Uterus (tissue), 4 donors: ENCODE results near the gene SEC31B. TPM values are rescaled to one million over a fixed set of nuclear protein-coding genes. Genes with fewer than 3 reads are reported as not detected.

Source experiments
- DNase-seq, 2 donors: peaks; one replicate each; pipeline ENCODE4 v3.0.0-alpha.2; 2019 to 2020
- H3K27ac ChIP-seq, 2 donors: fragments of 200-600 bp; sonication (generic); 1 replicate in 1 of 2; 2 replicates in 1 of 2; pipeline ENCODE4 v1.5.1; 2016 to 2018
- H3K27me3 ChIP-seq, 2 donors: fragments of 200-600 bp; sonication (generic); one replicate each; pipeline ENCODE4 v1.5.1; 2018 to 2019; ENCODE audit warnings: control low read depth in 1 of 2
- H3K36me3 ChIP-seq, 2 donors: fragments of 200-600 bp; sonication (generic); one replicate each; pipeline ENCODE4 v1.5.1; 2019; ENCODE audit warnings: control low read depth in 1 of 2
- H3K4me1 ChIP-seq, 2 donors: fragments of 200-600 bp; sonication (generic); one replicate each; pipeline ENCODE4 v1.5.1; 2018 to 2019; ENCODE audit warnings: control low read depth in 1 of 2
- H3K4me3 ChIP-seq, 2 donors: fragments of 200-600 bp; sonication (generic); 1 replicate in 1 of 2; 2 replicates in 1 of 2; pipeline ENCODE4 v1.5.1; 2018 to 2019; ENCODE audit warnings: mild to moderate bottlenecking in 1 of 2
- H3K9me3 ChIP-seq, 2 donors: fragments of 200-600 bp; sonication (generic); one replicate each; pipeline ENCODE4 v1.5.1; 2019; ENCODE audit warnings: control low read depth in 1 of 2
- POLR2A ChIP-seq, 2 donors: fragments of 450-650 bp; IDR thresholded peaks; one replicate each; pipeline ENCODE4 v1.6.1; 2016; ENCODE audit warnings: antibody characterized with exemption in 2 of 2, mild to moderate bottlenecking in 1 of 2, moderate library complexity in 1 of 2
- intact Hi-C: fragments of 100-400 bp; cut with DNase I; formaldehyde crosslinking; loops from one replicate; pipeline ENCODE4 v1.15.1; 2023; ENCODE audit warnings: low total_unique reads
- total RNA-seq, 4 donors: library from RNA; depleted of rRNA in 3 of 4; stranded (reverse); fragments of >200 nt in 3 of 4; gene quantifications; one replicate each; pipeline versions ENCODE4 v1.1.0 to v1.2.4, GENCODE V29; 2014 to 2023
- TF ChIP-seq, protein P1 (sequence below), 4 experiments: fragments of 200-600 bp in 2 of 4; fragments of 450-650 bp in 2 of 4; sonication (generic) in 2 of 4; IDR thresholded peaks; one replicate each; pipeline ENCODE4 v1.5.1; 2016 to 2019; ENCODE audit warnings: antibody characterized with exemption in 4 of 4, mild to moderate bottlenecking in 2 of 4, moderate library complexity in 1 of 4
- donor health status: DM: yes; HTN: yes; CAD: no.

Gene SEC31B
- total RNA-seq, 4 donors from 2014 or later, result 7.6 to 19.5 (median 13.8) TPM

DNA sequence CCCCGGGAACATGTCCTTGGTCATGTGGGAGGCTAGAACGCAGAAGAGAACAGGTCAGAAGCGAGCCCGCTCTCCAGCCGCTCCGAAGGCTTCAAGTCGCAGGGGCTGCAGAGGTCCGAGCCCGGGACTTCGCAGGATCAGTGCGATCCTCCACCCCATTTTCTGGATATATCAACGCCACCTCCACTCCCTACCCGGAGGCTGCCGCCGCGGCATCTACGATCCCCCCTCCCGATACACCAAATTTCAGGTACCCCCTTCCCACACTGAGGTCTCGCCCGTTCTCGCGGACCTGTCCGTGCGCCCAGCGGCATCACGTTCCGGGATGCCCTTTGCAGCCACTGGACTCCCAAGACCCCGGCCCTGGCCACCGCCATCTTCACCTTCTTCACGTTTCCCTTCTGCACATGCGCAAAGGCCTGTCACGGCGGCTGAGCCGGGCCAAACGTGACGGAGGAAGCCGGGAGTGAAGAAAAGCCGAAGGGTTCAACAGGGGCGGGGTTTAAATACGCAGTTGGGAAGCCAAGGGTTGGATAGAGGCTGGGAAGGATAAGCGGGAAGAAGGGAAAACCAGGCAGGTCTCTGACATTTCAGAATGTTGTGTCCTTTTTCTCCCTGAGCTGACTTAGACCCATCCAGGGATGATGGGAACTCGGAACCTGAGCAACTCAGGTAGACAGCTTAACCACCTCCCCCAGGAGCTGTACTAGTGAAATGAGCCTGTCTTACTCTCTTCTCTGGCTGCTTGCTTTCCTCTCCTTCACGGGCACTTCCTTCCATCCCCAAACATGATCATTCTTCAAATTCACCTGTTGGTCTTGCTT is 10.0 kb upstream of the SEC31B start, which contains the start of gene NDUFB8:
NDUFB8 (minus strand) TSS at position 397 of the 824 bp plus-strand sequence; CDS start at position 377, 20 bp downstream.
- intact Hi-C loops, result no loop called here
- peak; percentile 87 for DNase-seq
- H3K27me3 ChIP-seq, result no peaks in the 10 kb centered on the region
- H3K9me3 ChIP-seq, result no peaks in the 10 kb centered on the region
- H3K4me3 ChIP-seq, result peak within 1 kb of the TSS; percentile 88 to 96
- H3K36me3 ChIP-seq, result no peaks in the 10 kb centered on the region
- H3K27ac ChIP-seq, result peak within 1 kb of the TSS; percentile 81 to 88
- TF ChIP-seq, protein P1, sequence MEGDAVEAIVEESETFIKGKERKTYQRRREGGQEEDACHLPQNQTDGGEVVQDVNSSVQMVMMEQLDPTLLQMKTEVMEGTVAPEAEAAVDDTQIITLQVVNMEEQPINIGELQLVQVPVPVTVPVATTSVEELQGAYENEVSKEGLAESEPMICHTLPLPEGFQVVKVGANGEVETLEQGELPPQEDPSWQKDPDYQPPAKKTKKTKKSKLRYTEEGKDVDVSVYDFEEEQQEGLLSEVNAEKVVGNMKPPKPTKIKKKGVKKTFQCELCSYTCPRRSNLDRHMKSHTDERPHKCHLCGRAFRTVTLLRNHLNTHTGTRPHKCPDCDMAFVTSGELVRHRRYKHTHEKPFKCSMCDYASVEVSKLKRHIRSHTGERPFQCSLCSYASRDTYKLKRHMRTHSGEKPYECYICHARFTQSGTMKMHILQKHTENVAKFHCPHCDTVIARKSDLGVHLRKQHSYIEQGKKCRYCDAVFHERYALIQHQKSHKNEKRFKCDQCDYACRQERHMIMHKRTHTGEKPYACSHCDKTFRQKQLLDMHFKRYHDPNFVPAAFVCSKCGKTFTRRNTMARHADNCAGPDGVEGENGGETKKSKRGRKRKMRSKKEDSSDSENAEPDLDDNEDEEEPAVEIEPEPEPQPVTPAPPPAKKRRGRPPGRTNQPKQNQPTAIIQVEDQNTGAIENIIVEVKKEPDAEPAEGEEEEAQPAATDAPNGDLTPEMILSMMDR (IDR thresholded peaks at IDR 0.05), result peak in 2 of 4 experiments; percentile 11 to 36
- peak in 1 of 2 donors; percentile 38 for TF ChIP-seq POLR2A (IDR thresholded peaks at IDR 0.05)
- H3K4me1 ChIP-seq, result no peaks in the 10 kb centered on the region

DNA sequence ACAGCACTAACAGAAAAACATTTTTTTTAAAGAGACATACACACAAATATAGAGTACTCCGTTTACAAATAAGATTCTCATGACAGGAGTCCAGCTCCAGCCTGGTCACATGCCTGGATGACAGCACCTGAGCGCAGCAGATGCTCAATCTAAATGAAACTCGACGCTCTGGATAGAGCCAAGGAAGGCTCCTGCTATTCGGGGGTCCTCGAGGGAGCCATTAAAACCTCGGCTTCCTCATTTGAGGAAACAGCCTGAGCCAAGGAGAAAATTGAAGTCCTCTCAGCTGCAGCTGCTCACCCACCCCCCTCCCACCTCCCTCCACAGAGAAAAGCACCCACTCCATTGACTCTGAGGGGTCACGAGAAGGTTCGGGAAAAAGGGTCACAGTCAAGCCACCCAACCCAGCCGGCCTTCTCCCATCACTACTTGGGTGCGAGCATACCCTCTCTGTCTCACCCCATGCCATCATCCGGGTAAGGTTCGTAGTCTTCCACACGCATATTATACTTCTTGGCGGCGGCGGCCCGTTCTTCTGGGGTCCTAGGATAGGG is 9.3 kb upstream of the SEC31B start:
- no peak for DNase-seq
- H3K27ac ChIP-seq, result peak overlapping the region; percentile 81 to 88
- intact Hi-C loops, result no loop called here

DNA sequence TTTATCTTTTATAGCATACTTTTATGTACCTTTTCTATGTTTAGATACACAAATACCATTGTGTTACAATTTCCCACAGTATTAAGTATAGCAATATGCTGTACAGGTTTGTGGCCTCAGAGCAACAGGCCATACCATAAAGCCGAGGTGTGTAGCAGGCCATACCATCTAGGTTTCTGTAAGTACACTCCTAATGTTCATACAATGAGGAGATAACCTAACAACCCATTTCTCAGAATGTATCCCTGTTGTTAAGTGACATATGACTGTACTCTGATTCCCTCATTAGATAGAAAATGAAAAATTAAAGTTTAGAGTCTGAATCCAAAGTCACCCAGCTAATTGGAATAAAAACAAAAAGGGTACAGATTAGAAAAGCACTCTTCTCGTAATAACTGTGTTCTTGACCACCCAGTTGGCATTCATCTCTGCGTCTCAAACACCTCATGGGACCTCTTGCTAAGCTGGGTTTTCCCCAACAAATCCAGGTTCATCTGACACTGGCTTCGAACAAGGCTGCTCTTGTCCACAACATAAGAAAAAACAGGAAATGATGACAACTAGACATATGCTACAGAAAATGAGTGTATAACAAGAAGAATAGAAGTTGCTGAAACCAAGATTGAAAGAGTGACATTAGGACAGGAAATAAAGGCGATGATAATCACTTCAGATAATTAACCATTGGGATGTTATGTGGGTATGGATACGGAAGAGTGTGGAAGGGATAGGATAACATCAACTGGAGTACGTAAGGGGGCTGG is 8.6 kb upstream of the SEC31B start:
- intact Hi-C loops, result no loop called here
- Histone ChIP-seq H3K27ac (peak overlapping the region; percentile 81 to 88), H3K4me1 (no peaks in the 10 kb centered on the region), H3K4me3 (peak overlapping the region; percentile 88 to 96), H3K27me3 (no peaks in the 10 kb centered on the region), H3K9me3 (no peaks in the 10 kb centered on the region), H3K36me3 (no peaks in the 10 kb centered on the region)
- TF ChIP-seq, protein P1 (IDR thresholded peaks at IDR 0.05), result no peak
- no peak for TF ChIP-seq POLR2A (IDR thresholded peaks at IDR 0.05)
- no peak for DNase-seq

More for the DNA sequence above, 9.3 kb upstream of the SEC31B start:
- H3K9me3 ChIP-seq, result no peaks in the 10 kb centered on the region
- TF ChIP-seq POLR2A (IDR thresholded peaks at IDR 0.05), result no peak
- TF ChIP-seq, protein P1 (IDR thresholded peaks at IDR 0.05), result no peak
- no peaks in the 10 kb centered on the region for H3K27me3 ChIP-seq
- peak overlapping the region; percentile 88 to 96 for H3K4me3 ChIP-seq
- no peaks in the 10 kb centered on the region for H3K36me3 ChIP-seq
- no peaks in the 10 kb centered on the region for H3K4me1 ChIP-seq

DNA sequence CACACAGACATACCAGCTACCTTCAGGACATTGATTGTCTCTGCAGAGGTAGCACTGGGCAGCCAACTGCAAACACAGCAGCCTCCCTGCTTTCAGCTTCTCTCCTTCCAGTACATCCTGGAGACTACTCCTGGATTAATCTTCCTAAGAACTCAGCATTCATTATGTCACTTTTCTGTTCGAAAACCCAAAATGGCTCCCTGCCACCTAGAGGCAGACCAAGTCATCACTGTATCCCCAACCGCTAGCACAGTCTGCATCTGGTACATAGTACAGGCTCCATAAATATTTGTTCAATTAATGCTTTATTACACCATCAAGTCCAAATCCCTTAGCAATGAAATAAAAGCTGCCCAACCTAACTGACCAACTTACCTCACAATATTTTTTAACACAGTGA is 5.0 kb upstream of the SEC31B start:
- intact Hi-C loops, result no loop called here
- Histone ChIP-seq H3K27me3 (no peaks in the 10 kb centered on the region), H3K4me1 (no peaks in the 10 kb centered on the region), H3K27ac (no peak overlapping the region), H3K4me3 (no peak overlapping the region), H3K36me3 (no peaks in the 10 kb centered on the region), H3K9me3 (no peaks in the 10 kb centered on the region)
- DNase-seq, result no peak
- TF ChIP-seq, protein P1 (IDR thresholded peaks at IDR 0.05), result no peak
- no peak for TF ChIP-seq POLR2A (IDR thresholded peaks at IDR 0.05)
